ENCODE data around the gene CEP95.

CEP95 gene

GRCh38 chr17:64496786-64497564 lies 9.8 kb upstream of the CEP95 start, which contains the start of gene POLG2:
Gene POLG2, minus strand, starts transcription at chr17:64497054. Its CDS starts 86 bp downstream, at chr17:64496968.
- peak; percentile 98 for DNase-seq

- no peak for DNase-seq
Observed at GRCh38 chr17:64497565-64498035, 9.2 kb upstream of the CEP95 start.

GRCh38 chr17:64498308-64499203 lies 8.2 kb upstream of the CEP95 start:
- peak; percentile 9 for DNase-seq

GRCh38 chr17:64499805-64500486 lies 6.8 kb upstream of the CEP95 start:
- no peak for DNase-seq

- DNase-seq: no peak
Observed at GRCh38 chr17:64500487-64500859, 6.3 kb upstream of the CEP95 start.

GRCh38 chr17:64500862-64501765 lies 5.7 kb upstream of the CEP95 start:
- no peak for DNase-seq

- DNase-seq: no peak
Observed at GRCh38 chr17:64502021-64502420, 4.8 kb upstream of the CEP95 start.

- DNase-seq: no peak
Observed at GRCh38 chr17:64502809-64503208, 4.0 kb upstream of the CEP95 start.

- no peak for DNase-seq
Observed at GRCh38 chr17:64503341-64503740, 3.4 kb upstream of the CEP95 start.

- DNase-seq: no peak
Observed at GRCh38 chr17:64503821-64504768, 2.7 kb upstream of the CEP95 start.

GRCh38 chr17:64504769-64505339 lies 1.9 kb upstream of the CEP95 start:
- no peak for DNase-seq

GRCh38 chr17:64505340-64506200 lies 1.2 kb upstream of the CEP95 start:
- DNase-seq: peak; percentile 95

GRCh38 chr17:64506201-64506575 lies 589 bp upstream of the CEP95 start, which contains the start of gene DDX5:
Gene DDX5, minus strand, starts transcription at chr17:64506289. Its CDS starts 170 bp downstream, at chr17:64506119.
- peak; percentile 99 for DNase-seq

GRCh38 chr17:64507413-64507782 lies 621 bp downstream of the CEP95 start:
- peak; percentile 90 for DNase-seq

GRCh38 chr17:64508683-64509082 lies 1.9 kb downstream of the CEP95 start:
- DNase-seq: no peak

GRCh38 chr17:64509179-64509578 lies 2.4 kb downstream of the CEP95 start:
- no peak for DNase-seq

GRCh38 chr17:64515419-64515818 lies 8.6 kb downstream of the CEP95 start:
- no peak for DNase-seq

- no peak for DNase-seq
Observed at GRCh38 chr17:64515829-64516228, 9.1 kb downstream of the CEP95 start.

GRCh38 chr17:64519601-64520000 lies 12.8 kb downstream of the CEP95 start:
- no peak for DNase-seq

Measured in hematopoietic multipotent progenitor cell treated with erythropoietin and hydrocortisone succinate and interleukin-3 and kit ligand, for 4 days (in vitro differentiated cells).